ENCODE measurements around the gene RIPOR2.

DNA sequence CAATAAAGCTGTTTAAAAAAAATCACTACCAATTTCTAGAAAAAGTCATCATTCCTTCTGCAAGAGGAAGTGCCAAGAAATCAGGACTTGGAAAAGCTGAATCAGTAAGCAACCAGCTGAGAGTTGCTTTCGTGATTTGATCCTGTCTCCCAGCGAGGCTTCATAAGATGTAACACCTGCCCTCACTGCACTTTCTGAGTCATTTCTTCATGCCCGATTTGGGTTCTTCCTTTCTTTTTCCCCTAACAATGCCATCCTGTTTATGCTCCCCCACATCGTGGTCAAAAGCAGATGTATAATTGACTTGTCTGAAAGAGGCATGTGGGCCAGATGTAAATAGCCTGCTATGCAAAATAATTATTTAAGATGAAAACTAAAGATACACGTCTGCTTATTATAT is 52.1 kb downstream of the RIPOR2 start:
- TF ChIP-seq, protein P1, sequence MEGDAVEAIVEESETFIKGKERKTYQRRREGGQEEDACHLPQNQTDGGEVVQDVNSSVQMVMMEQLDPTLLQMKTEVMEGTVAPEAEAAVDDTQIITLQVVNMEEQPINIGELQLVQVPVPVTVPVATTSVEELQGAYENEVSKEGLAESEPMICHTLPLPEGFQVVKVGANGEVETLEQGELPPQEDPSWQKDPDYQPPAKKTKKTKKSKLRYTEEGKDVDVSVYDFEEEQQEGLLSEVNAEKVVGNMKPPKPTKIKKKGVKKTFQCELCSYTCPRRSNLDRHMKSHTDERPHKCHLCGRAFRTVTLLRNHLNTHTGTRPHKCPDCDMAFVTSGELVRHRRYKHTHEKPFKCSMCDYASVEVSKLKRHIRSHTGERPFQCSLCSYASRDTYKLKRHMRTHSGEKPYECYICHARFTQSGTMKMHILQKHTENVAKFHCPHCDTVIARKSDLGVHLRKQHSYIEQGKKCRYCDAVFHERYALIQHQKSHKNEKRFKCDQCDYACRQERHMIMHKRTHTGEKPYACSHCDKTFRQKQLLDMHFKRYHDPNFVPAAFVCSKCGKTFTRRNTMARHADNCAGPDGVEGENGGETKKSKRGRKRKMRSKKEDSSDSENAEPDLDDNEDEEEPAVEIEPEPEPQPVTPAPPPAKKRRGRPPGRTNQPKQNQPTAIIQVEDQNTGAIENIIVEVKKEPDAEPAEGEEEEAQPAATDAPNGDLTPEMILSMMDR (conservative IDR thresholded peaks at IDR 0.05; ENCODE audit: low read depth in 2 of 2), result no peak
- TF ChIP-seq, protein P2, sequence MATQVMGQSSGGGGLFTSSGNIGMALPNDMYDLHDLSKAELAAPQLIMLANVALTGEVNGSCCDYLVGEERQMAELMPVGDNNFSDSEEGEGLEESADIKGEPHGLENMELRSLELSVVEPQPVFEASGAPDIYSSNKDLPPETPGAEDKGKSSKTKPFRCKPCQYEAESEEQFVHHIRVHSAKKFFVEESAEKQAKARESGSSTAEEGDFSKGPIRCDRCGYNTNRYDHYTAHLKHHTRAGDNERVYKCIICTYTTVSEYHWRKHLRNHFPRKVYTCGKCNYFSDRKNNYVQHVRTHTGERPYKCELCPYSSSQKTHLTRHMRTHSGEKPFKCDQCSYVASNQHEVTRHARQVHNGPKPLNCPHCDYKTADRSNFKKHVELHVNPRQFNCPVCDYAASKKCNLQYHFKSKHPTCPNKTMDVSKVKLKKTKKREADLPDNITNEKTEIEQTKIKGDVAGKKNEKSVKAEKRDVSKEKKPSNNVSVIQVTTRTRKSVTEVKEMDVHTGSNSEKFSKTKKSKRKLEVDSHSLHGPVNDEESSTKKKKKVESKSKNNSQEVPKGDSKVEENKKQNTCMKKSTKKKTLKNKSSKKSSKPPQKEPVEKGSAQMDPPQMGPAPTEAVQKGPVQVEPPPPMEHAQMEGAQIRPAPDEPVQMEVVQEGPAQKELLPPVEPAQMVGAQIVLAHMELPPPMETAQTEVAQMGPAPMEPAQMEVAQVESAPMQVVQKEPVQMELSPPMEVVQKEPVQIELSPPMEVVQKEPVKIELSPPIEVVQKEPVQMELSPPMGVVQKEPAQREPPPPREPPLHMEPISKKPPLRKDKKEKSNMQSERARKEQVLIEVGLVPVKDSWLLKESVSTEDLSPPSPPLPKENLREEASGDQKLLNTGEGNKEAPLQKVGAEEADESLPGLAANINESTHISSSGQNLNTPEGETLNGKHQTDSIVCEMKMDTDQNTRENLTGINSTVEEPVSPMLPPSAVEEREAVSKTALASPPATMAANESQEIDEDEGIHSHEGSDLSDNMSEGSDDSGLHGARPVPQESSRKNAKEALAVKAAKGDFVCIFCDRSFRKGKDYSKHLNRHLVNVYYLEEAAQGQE (IDR thresholded peaks at IDR 0.05; ENCODE audit: unreplicated experiment), result no peak
- TF ChIP-seq POLR2AphosphoS5 (IDR thresholded peaks at IDR 0.05; ENCODE audit: low read depth) (no peak), EZH2 (IDR thresholded peaks at IDR 0.05; ENCODE audit: low read depth, unreplicated experiment) (no peak), EZH2phosphoT487 (IDR thresholded peaks at IDR 0.05; ENCODE audit: unreplicated experiment) (no peak), CREB1 (CRISPR knock-in tag; IDR thresholded peaks at IDR 0.05; ENCODE audit: low read depth) (no peak), ZNF331 (CRISPR knock-in tag; IDR thresholded peaks at IDR 0.05; ENCODE audit: low read depth) (no peak), JUNB (IDR thresholded peaks at IDR 0.05; ENCODE audit: unreplicated experiment) (no peak), NANOG (IDR thresholded peaks at IDR 0.05; ENCODE audit: borderline replicate concordance) (no peak)
- TF ChIP-seq, protein P3, sequence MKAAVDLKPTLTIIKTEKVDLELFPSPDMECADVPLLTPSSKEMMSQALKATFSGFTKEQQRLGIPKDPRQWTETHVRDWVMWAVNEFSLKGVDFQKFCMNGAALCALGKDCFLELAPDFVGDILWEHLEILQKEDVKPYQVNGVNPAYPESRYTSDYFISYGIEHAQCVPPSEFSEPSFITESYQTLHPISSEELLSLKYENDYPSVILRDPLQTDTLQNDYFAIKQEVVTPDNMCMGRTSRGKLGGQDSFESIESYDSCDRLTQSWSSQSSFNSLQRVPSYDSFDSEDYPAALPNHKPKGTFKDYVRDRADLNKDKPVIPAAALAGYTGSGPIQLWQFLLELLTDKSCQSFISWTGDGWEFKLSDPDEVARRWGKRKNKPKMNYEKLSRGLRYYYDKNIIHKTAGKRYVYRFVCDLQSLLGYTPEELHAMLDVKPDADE (IDR thresholded peaks at IDR 0.05), result no peak

Measured in GM23338 (cell line).